ENCODE measurements around the gene SVIL.

- TF ChIP-seq ZNF274 (IDR thresholded peaks at IDR 0.05; ENCODE audit: low read depth, low read length) = no peak
- TF ChIP-seq YY1 (IDR thresholded peaks at IDR 0.05; ENCODE audit: insufficient read depth, insufficient read length) = no peak
- TF ChIP-seq SUZ12 (IDR thresholded peaks at IDR 0.05; ENCODE audit: extremely low read depth, insufficient read depth, insufficient read length) = no peak
These were observed 28.9 kb upstream of the SVIL start for GRCh38 chr10:29663718-29664117.
